Subcutaneous abdominal adipose tissue (tissue), 5 donors: Measurements from ENCODE around the gene EIF2B1.

Source experiments
- H3K27ac ChIP-seq: one replicate; pipeline ENCODE4 v1.7.0; 2013; ENCODE audit warnings: low read depth, mild to moderate bottlenecking, inconsistent platforms, low read length, moderate library complexity
- H3K27me3 ChIP-seq, 5 donors: one replicate each; pipeline ENCODE4 v1.7.0; 2013; ENCODE audit warnings: low read length in 5 of 5, inconsistent platforms in 1 of 5; ENCODE audit not compliant: control insufficient read depth in 5 of 5, insufficient read depth in 4 of 5
- H3K36me3 ChIP-seq, 5 donors: one replicate each; pipeline ENCODE4 v1.7.0; 2013; ENCODE audit warnings: low read length in 5 of 5; ENCODE audit not compliant: control insufficient read depth in 5 of 5, insufficient read depth in 5 of 5
- H3K4me1 ChIP-seq, 5 donors: one replicate each; pipeline ENCODE4 v1.7.0; 2013; ENCODE audit warnings: low read length in 5 of 5, mild to moderate bottlenecking in 3 of 5, moderate library complexity in 1 of 5; ENCODE audit not compliant: control insufficient read depth in 5 of 5, insufficient read depth in 5 of 5
- H3K4me3 ChIP-seq, 5 donors: one replicate each; pipeline ENCODE4 v1.7.0; 2013; ENCODE audit warnings: low read length in 5 of 5, low read depth in 1 of 5
- H3K9ac ChIP-seq, 5 donors: one replicate each; pipeline ENCODE4 v1.7.0; 2013; ENCODE audit warnings: low read length in 5 of 5, mild to moderate bottlenecking in 4 of 5, moderate library complexity in 3 of 5
- H3K9me3 ChIP-seq, 5 donors: one replicate each; pipeline ENCODE4 v1.7.0; 2013; ENCODE audit warnings: low read length in 5 of 5; ENCODE audit not compliant: control insufficient read depth in 5 of 5
- donor health status: healthy.
- donor health status: healthy.
- donor health status: healthy.
- donor health status: healthy.
- donor health status: healthy.

The EIF2B1 gene

DNA sequence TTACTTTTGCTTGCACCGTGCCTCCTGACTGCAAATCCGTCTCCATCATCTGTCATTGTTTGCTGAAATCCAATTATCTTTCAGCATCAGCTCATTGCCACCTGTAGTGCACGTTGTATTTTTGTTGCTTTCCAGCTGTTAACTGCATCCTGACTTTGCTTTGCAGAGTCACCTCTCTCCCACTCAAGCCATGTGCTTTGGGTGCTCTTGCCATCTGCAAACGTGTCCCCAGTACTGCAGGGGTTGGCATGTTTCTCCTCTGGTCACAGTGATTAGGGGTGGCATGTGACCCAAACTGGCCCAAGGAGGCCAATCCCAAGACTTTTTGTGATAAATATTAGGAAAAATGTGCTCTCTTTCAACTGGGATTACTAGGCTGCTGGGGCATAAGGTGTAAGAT lies 59.6 kb downstream of the EIF2B1 start:
- H3K9ac ChIP-seq: no peak overlapping the region
- no peaks in the 10 kb centered on the region for H3K36me3 ChIP-seq
- H3K4me3 ChIP-seq: no peak overlapping the region
- peaks cover 0 to 10% (median 2%) of the 10 kb centered on the region in 5 donors for H3K4me1 ChIP-seq
- H3K27ac ChIP-seq: no peak overlapping the region
- H3K9me3 ChIP-seq: peaks cover 0 to 3% (median 0%) of the 10 kb centered on the region in 5 donors
- no peaks in the 10 kb centered on the region for H3K27me3 ChIP-seq

GRCh38 chr12:123572391-123572790 lies 61.1 kb downstream of the EIF2B1 start:
- no peaks in the 10 kb centered on the region for H3K36me3 ChIP-seq
- no peak overlapping the region for H3K9ac ChIP-seq
- no peak overlapping the region for H3K4me3 ChIP-seq
- H3K27ac ChIP-seq: no peak overlapping the region
- H3K4me1 ChIP-seq: peaks cover 0 to 10% (median 2%) of the 10 kb centered on the region in 5 donors
- no peaks in the 10 kb centered on the region for H3K27me3 ChIP-seq
- peaks cover 0 to 3% (median 0%) of the 10 kb centered on the region in 5 donors for H3K9me3 ChIP-seq

GRCh38 chr12:123571343-123571813 lies 62.1 kb downstream of the EIF2B1 start:
- Histone ChIP-seq H3K4me1 (peaks cover 0 to 10% (median 2%) of the 10 kb centered on the region in 5 donors), H3K27ac (peak overlapping the region; percentile 9)

More at GRCh38 chr12:123571343-123571813, 62.1 kb downstream of the EIF2B1 start:
- H3K9me3 ChIP-seq: peaks cover 0 to 3% (median 0%) of the 10 kb centered on the region in 5 donors
- no peaks in the 10 kb centered on the region for H3K36me3 ChIP-seq
- no peaks in the 10 kb centered on the region for H3K27me3 ChIP-seq
- no peak overlapping the region for H3K9ac ChIP-seq
- no peak overlapping the region for H3K4me3 ChIP-seq
